SU-DHL-6 (cell line): ENCODE measurements around the gene ACSF3.

Source experiments
- EZH2phosphoT487 ChIP-seq: fragments of 200-600 bp; sonication (generic), shearing (Covaris generic); conservative IDR thresholded peaks from 2 replicates; pipeline ENCODE4 v1.6.1; 2018; ENCODE audit warnings: mild to moderate bottlenecking, antibody characterized with exemption, low read length, moderate library complexity, mixed read lengths
- TF ChIP-seq, protein P1 (sequence below): fragments of 200-600 bp; sonication (generic); IDR thresholded peaks from one replicate; pipeline ENCODE4 v1.5.1; 2017; ENCODE audit warnings: antibody characterized with exemption, mild to moderate bottlenecking, low read length, moderate library complexity; ENCODE audit not compliant: insufficient read depth, poor library complexity, severe bottlenecking

DNA sequence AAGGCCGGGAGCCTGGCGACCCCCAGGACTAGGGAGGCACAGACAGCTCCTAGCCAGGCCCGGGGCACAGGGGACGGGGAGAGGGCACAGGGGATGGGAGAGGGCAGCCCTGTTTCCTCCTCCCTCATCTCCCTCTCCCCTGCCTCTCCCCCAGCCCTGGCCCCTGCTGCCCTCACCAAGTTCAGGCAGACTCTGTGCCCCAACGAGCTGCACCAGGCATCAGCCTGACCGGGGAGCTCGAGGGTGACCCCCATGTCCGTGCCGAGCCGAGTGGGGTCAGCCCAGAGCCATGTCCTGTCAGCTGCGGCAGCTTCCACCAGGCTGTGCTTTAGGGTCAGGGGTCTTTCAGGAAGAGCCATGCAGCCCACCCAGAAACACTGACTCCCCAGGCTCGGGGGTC, 83.8 kb downstream of the ACSF3 start:
- TF ChIP-seq, protein P1, sequence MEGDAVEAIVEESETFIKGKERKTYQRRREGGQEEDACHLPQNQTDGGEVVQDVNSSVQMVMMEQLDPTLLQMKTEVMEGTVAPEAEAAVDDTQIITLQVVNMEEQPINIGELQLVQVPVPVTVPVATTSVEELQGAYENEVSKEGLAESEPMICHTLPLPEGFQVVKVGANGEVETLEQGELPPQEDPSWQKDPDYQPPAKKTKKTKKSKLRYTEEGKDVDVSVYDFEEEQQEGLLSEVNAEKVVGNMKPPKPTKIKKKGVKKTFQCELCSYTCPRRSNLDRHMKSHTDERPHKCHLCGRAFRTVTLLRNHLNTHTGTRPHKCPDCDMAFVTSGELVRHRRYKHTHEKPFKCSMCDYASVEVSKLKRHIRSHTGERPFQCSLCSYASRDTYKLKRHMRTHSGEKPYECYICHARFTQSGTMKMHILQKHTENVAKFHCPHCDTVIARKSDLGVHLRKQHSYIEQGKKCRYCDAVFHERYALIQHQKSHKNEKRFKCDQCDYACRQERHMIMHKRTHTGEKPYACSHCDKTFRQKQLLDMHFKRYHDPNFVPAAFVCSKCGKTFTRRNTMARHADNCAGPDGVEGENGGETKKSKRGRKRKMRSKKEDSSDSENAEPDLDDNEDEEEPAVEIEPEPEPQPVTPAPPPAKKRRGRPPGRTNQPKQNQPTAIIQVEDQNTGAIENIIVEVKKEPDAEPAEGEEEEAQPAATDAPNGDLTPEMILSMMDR: no peak
- TF ChIP-seq EZH2phosphoT487: no peak
